Upper lobe of left lung (tissue), 6 donors: ENCODE data around the gene FBXO34. TPM values are rescaled to one million over a fixed set of nuclear protein-coding genes. Genes with fewer than 3 reads are reported as not detected.

Experiments
- ATAC-seq, 2 donors: fragments of 200-7000 bp; cut with Tn5 transposase; one replicate each; pipeline ENCODE4 v1.9.1; 2022; ENCODE audit warnings: mild to moderate bottlenecking in 2 of 2, moderate library complexity in 2 of 2; ENCODE audit not compliant: low FRiP score in 2 of 2
- DNase-seq, 2 donors: peaks; one replicate each; pipeline ENCODE4 v3.0.0-alpha.2; 2019 to 2020
- H3K27ac ChIP-seq, 4 donors: fragments of 200-600 bp; sonication (generic); one replicate each; pipeline ENCODE4 v1.5.1; 2016 to 2019
- H3K27me3 ChIP-seq, 4 donors: fragments of 200-600 bp; sonication (generic); one replicate each; pipeline ENCODE4 v1.5.1; 2017 to 2019
- H3K36me3 ChIP-seq, 4 donors: fragments of 200-600 bp; sonication (generic); one replicate each; pipeline ENCODE4 v1.5.1; 2016 to 2019
- H3K4me1 ChIP-seq, 4 donors: fragments of 200-600 bp; sonication (generic); one replicate each; pipeline ENCODE4 v1.5.1; 2018 to 2019
- H3K4me3 ChIP-seq, 4 donors: fragments of 200-600 bp; sonication (generic); one replicate each; pipeline ENCODE4 v1.5.1; 2017 to 2019; ENCODE audit warnings: mild to moderate bottlenecking in 2 of 4, moderate library complexity in 1 of 4
- H3K9me3 ChIP-seq, 4 donors: fragments of 200-600 bp; sonication (generic); one replicate each; pipeline ENCODE4 v1.5.1; 2018 to 2019
- CTCF ChIP-seq, 6 experiments: fragments of 450-650 bp in 4 of 6; fragments of 200-600 bp in 2 of 6; sonication (generic) in 2 of 6; IDR thresholded peaks; one replicate each; pipeline ENCODE4 v1.5.1; 2016 to 2019; ENCODE audit warnings: antibody characterized with exemption in 6 of 6
- EP300 ChIP-seq, 4 donors: sonication (generic); formaldehyde crosslinking; IDR thresholded peaks; one replicate each; pipeline ENCODE4 v1.5.1; 2017; ENCODE audit warnings: antibody characterized with exemption in 4 of 4, control low read depth in 2 of 4
- POLR2A ChIP-seq, 4 donors: fragments of 450-650 bp; IDR thresholded peaks; one replicate each; pipeline ENCODE4 v1.5.1; 2016 to 2017; ENCODE audit warnings: antibody characterized with exemption in 4 of 4, mild to moderate bottlenecking in 2 of 4
- POLR2AphosphoS5 ChIP-seq, 2 donors: sonication (generic); formaldehyde crosslinking; IDR thresholded peaks; one replicate each; pipeline ENCODE4 v1.5.1; 2017; ENCODE audit warnings: antibody characterized with exemption in 2 of 2
- WGBS, 2 donors: methylation state at CpG; one replicate each; pipeline ENCODE4 v1.1.5; 2017 to 2018; 5-methylcytosine and 5-hydroxymethylcytosine counted together
- total RNA-seq, 6 donors: library from RNA; depleted of rRNA in 4 of 6; stranded (reverse); fragments of >200 nt in 4 of 6; gene quantifications; one replicate each; pipeline versions ENCODE4 v1.1.0 to v1.2.1, GENCODE V29; 2016 to 2021
- donor health status: DM: no; HTN: no; CAD: no; lungs with moderate emphysema.
- donor health status: DM: no; HTN: yes; CAD: no; lungs with severe emphysema.

The FBXO34 gene
- total RNA-seq, 6 donors from 2014 or later = 19.9 to 52.1 (median 34.0) TPM

GRCh38 chr14:55328317-55328716, 57.1 kb downstream of the FBXO34 start:
- Histone ChIP-seq H3K4me1 (peaks cover 6 to 24% (median 7%) of the 10 kb centered on the region in 4 donors), H3K27ac (no peak overlapping the region), H3K36me3 (no peaks in the 10 kb centered on the region), H3K4me3 (no peak overlapping the region), H3K27me3 (no peaks in the 10 kb centered on the region), H3K9me3 (no peaks in the 10 kb centered on the region)
- ATAC-seq = peak in 1 of 2 donors; percentile 53
- TF ChIP-seq POLR2AphosphoS5 (IDR thresholded peaks at IDR 0.05) (no peak), POLR2A (IDR thresholded peaks at IDR 0.05) (no peak), EP300 (IDR thresholded peaks at IDR 0.05) (no peak), CTCF (IDR thresholded peaks at IDR 0.05) (no peak)
- 90 to 93% methylated on average over 3 of the region's 3 CpGs for WGBS, 2 donors
- no peak for DNase-seq

- Histone ChIP-seq H3K27me3 (no peaks in the 10 kb centered on the region), H3K4me3 (no peak overlapping the region), H3K9me3 (no peaks in the 10 kb centered on the region), H3K36me3 (no peaks in the 10 kb centered on the region), H3K27ac (no peak overlapping the region), H3K4me1 (peaks cover 21 to 40% (median 24%) of the 10 kb centered on the region in 4 donors)
- WGBS, 2 donors = 75 to 80% methylated on average over 6 of the region's 6 CpGs
- TF ChIP-seq POLR2A (IDR thresholded peaks at IDR 0.05) (no peak), POLR2AphosphoS5 (IDR thresholded peaks at IDR 0.05) (no peak), CTCF (IDR thresholded peaks at IDR 0.05) (no peak), EP300 (IDR thresholded peaks at IDR 0.05) (no peak)
- ATAC-seq (no peak), DNase-seq (no peak)
These were observed 58.9 kb downstream of the FBXO34 start for GRCh38 chr14:55329999-55330710.

GRCh38 chr14:55332654-55333570, 61.7 kb downstream of the FBXO34 start:
- WGBS, 2 donors = 61 to 68% methylated on average over 7 of the region's 7 CpGs
- H3K36me3 ChIP-seq = no peaks in the 10 kb centered on the region
- H3K4me1 ChIP-seq = peaks cover 28 to 47% (median 37%) of the 10 kb centered on the region in 4 donors
- H3K9me3 ChIP-seq = no peaks in the 10 kb centered on the region
- H3K27me3 ChIP-seq = no peaks in the 10 kb centered on the region
- ATAC-seq = no peak
- no peak for DNase-seq
- peak overlapping the region in 3 of 4 donors; percentile 28 to 45 (median 31) for H3K27ac ChIP-seq
- H3K4me3 ChIP-seq = no peak overlapping the region
- TF ChIP-seq CTCF (IDR thresholded peaks at IDR 0.05) (no peak), EP300 (IDR thresholded peaks at IDR 0.05) (no peak), POLR2AphosphoS5 (IDR thresholded peaks at IDR 0.05) (no peak)

- Histone ChIP-seq H3K4me1 (peaks cover 28 to 52% (median 37%) of the 10 kb centered on the region in 4 donors), H3K27ac (peak overlapping the region in 3 of 4 donors; percentile 10 to 63 (median 28)), H3K27me3 (no peaks in the 10 kb centered on the region), H3K36me3 (no peaks in the 10 kb centered on the region), H3K9me3 (no peaks in the 10 kb centered on the region), H3K4me3 (no peak overlapping the region)
- 55 to 62% methylated on average over 4 of the region's 4 CpGs for WGBS, 2 donors
- ATAC-seq (no peak), DNase-seq (no peak)
- TF ChIP-seq CTCF (IDR thresholded peaks at IDR 0.05) (no peak), POLR2A (IDR thresholded peaks at IDR 0.05) (no peak), POLR2AphosphoS5 (IDR thresholded peaks at IDR 0.05) (no peak), EP300 (IDR thresholded peaks at IDR 0.05) (no peak)
These were observed 62.7 kb downstream of the FBXO34 start for GRCh38 chr14:55333711-55334485.
